A549 (cell line): Measurements from ENCODE around the gene RAB38. TPM values are rescaled to one million over a fixed set of nuclear protein-coding genes. Genes with fewer than 3 reads are reported as not detected.

ENCODE experiments used
- ATAC-seq, 2 experiments: fragments of 200-7000 bp in 1 of 2; fragments of >200 bp in 1 of 2; cut with Nextera tagmentation in 1 of 2; cut with Tn5 transposase in 1 of 2; 3 replicates each; pipeline versions ENCODE4 v1.8.0 to v1.9.1; 2018 to 2020; ENCODE audit warnings: mild to moderate bottlenecking in 1 of 2, moderate library complexity in 1 of 2
- CTCF ChIA-PET: fragments of 300-600 bp; sonication (Branson Sonifier 250); formaldehyde crosslinking; extraction: SDS; loops from one replicate; lab custom pipeline; 2021; ENCODE audit warnings: antibody characterized with exemption, inconsistent platforms; lab: Yijun Ruan, JAX
- POLR2A ChIA-PET: fragments of 350-600 bp; formaldehyde crosslinking; extraction: SDS; loops from one replicate; lab custom pipeline; 2021; ENCODE audit warnings: antibody characterized with exemption, inconsistent platforms; lab: Yijun Ruan, JAX
- DNase-seq, 2 experiments: peaks; one replicate each; pipeline versions ENCODE4 v3.0.0 to v3.0.0-alpha.2; 2011 to 2016; ENCODE audit warnings: low read depth in 1 of 2, low spot score in 1 of 2
- FAIRE-seq: peaks from 2 replicates; lab custom pipeline; 2011; peaks lifted over from hg19 to GRCh38; lab: Jason Lieb, UNC
- H3K27ac ChIP-seq, 2 experiments: fragments of >200 bp; sonication (Bioruptor Twin); formaldehyde crosslinking; 3 replicates each; pipeline ENCODE4 v1.5.1; 2016 to 2017
- H3K4me1 ChIP-seq: fragments of >200 bp; sonication (Bioruptor Twin); formaldehyde crosslinking; 3 replicates; pipeline ENCODE4 v1.6.1; 2016
- H3K4me2 ChIP-seq: fragments of >200 bp; sonication (Bioruptor Twin); formaldehyde crosslinking; 3 replicates; pipeline ENCODE4 v1.6.1; 2016
- H3K4me3 ChIP-seq: fragments of >200 bp; sonication (Bioruptor Twin); formaldehyde crosslinking; 3 replicates; pipeline ENCODE4 v1.5.1; 2016
- H3K9me3 ChIP-seq: fragments of >200 bp; sonication (Bioruptor Twin); formaldehyde crosslinking; 3 replicates; pipeline ENCODE4 v1.6.1; 2016
- CBX8 ChIP-seq: fragments of 200-600 bp; sonication (generic); IDR thresholded peaks from 2 replicates; pipeline ENCODE4 v1.6.1; 2016
- CEBPB ChIP-seq, 2 experiments: fragments of >200 bp in 1 of 2; sonication (Bioruptor Twin) in 1 of 2; formaldehyde crosslinking in 1 of 2; IDR thresholded peaks; 2 replicates each; pipeline ENCODE4 v1.6.1; 2012 to 2016
- CHD4 ChIP-seq: fragments of 200-600 bp; sonication (generic); IDR thresholded peaks from 2 replicates; pipeline ENCODE4 v1.6.1; 2016; ENCODE audit warnings: antibody characterized with exemption, mild to moderate bottlenecking, borderline replicate concordance
- EHF ChIP-seq: fragments of 250-450 bp; sonication (Bioruptor Pico); IDR thresholded peaks from 2 replicates; pipeline ENCODE4 v1.5.0; 2020; ENCODE audit warnings: mild to moderate bottlenecking
- KDM1A ChIP-seq: fragments of 200-600 bp; sonication (generic); IDR thresholded peaks from 2 replicates; pipeline ENCODE4 v1.6.1; 2016; ENCODE audit warnings: low read depth, mild to moderate bottlenecking
- MAZ ChIP-seq: fragments of 150-350 bp; IDR thresholded peaks from 2 replicates; pipeline ENCODE4 v1.6.1; 2014; ENCODE audit warnings: antibody characterized with exemption, low read depth, low read length, borderline replicate concordance
- NFE2L2 ChIP-seq: fragments of 150-350 bp; conservative IDR thresholded peaks from 2 replicates; pipeline ENCODE4 v1.6.1; 2014; ENCODE audit warnings: low read length
- POLR2A ChIP-seq: IDR thresholded peaks from 2 replicates; pipeline ENCODE4 v1.6.1; 2012; ENCODE audit warnings: mild to moderate bottlenecking, low read length
- POLR2AphosphoS2 ChIP-seq: conservative IDR thresholded peaks from 2 replicates; pipeline ENCODE4 v1.6.1; 2012; ENCODE audit warnings: low read length, improper control_type of control experiment, inconsistent platforms
- RAD21 ChIP-seq, 2 experiments: fragments of >200 bp in 1 of 2; sonication (Bioruptor Twin) in 1 of 2; formaldehyde crosslinking in 1 of 2; IDR thresholded peaks in 1 of 2; conservative IDR thresholded peaks in 1 of 2; 2 replicates in 1 of 2; 3 replicates in 1 of 2; pipeline ENCODE4 v1.6.1; 2012 to 2018; ENCODE audit warnings: inconsistent platforms in 1 of 2
- RARB ChIP-seq: fragments of 250-450 bp; sonication (Bioruptor Pico); IDR thresholded peaks from 2 replicates; pipeline ENCODE4 v1.8.0; 2021; ENCODE audit warnings: mild to moderate bottlenecking, moderate library complexity
- RFX5 ChIP-seq: fragments of 450-650 bp; IDR thresholded peaks from 2 replicates; pipeline ENCODE4 v1.7.1; 2014; ENCODE audit warnings: antibody characterized with exemption, mild to moderate bottlenecking, moderate library complexity
- RNF2 ChIP-seq: fragments of 200-600 bp; sonication (generic); IDR thresholded peaks from 2 replicates; pipeline ENCODE4 v1.6.1; 2016; ENCODE audit warnings: low read depth, mild to moderate bottlenecking, antibody characterized with exemption, moderate library complexity, borderline replicate concordance
- TP53 ChIP-seq: fragments of 250-450 bp; sonication (Bioruptor Pico); IDR thresholded peaks from 2 replicates; pipeline ENCODE4 v1.5.0; 2021; ENCODE audit warnings: mild to moderate bottlenecking, moderate library complexity
- ZFP36 ChIP-seq: fragments of 450-650 bp; IDR thresholded peaks from 2 replicates; pipeline ENCODE4 v1.6.1; 2014; ENCODE audit warnings: borderline replicate concordance; ENCODE audit not compliant: partially characterized antibody
- ZSCAN20 ChIP-seq: fragments of 250-450 bp; sonication (Bioruptor Pico); IDR thresholded peaks from 2 replicates; pipeline ENCODE4 v1.8.0; 2022; ENCODE audit warnings: mild to moderate bottlenecking, moderate library complexity
- WGBS: methylation state at CpG from one replicate; pipeline ENCODE4 v1.1.6; 2017; ENCODE audit errors: missing lambda C conversion rate; 5-methylcytosine and 5-hydroxymethylcytosine counted together
- polyA plus RNA-seq, 4 experiments: library from polyadenylated mRNA; depleted of rRNA in 3 of 4; stranded (reverse); fragments of >200 nt; fragmentation: RNase III in 1 of 4; extraction: RNeasy Plus Mini Kit Qiagen cat#74134 plus additional on column Dnase treatment in 1 of 4; gene quantifications; 2 replicates in 3 of 4; 3 replicates in 1 of 4; pipeline ENCODE4 v1.2.3, GENCODE V29; 2011 to 2017
- TF ChIP-seq, protein P1 (sequence below): fragments of 450-650 bp; IDR thresholded peaks from 2 replicates; pipeline ENCODE4 v1.6.1; 2014; ENCODE audit warnings: antibody characterized with exemption
- TF ChIP-seq, protein P2 (sequence below): IDR thresholded peaks from 2 replicates; pipeline ENCODE4 v1.6.1; 2012
- TF ChIP-seq, protein P3 (sequence below): fragments of 150-350 bp; IDR thresholded peaks from 2 replicates; pipeline ENCODE4 v1.6.1; 2014; ENCODE audit warnings: low read depth, mild to moderate bottlenecking, low read length
- TF ChIP-seq, protein P4 (sequence below): fragments of >200 bp; sonication (Bioruptor Twin); formaldehyde crosslinking; IDR thresholded peaks from 3 replicates; pipeline ENCODE4 v1.6.1; 2016
- TF ChIP-seq, protein P5 (sequence below): IDR thresholded peaks from 2 replicates; pipeline ENCODE4 v1.6.1; 2012

The RAB38 gene
- polyA plus RNA-seq, 2 of the 4 experiments (the other 2 are of a cell fraction) = 0.59 to 1.6 TPM

DNA sequence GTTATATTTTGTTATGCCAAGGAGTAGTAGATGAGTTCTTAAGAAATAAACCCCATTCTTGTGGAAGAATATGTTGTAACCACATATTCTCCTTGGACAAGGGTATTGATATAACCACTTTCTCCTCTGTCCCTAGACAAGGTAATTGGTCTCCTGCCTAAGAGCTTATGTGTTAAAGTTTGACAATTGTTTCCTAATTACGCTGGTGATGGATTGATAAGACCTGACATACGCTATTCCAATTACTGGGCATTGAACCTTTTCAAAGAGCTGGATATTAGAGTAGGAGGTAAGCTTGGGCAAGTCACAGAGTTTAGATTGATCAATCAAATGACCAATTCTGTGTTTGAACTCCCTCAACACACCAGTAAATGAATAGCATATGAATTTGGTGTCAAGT, 88.9 kb downstream of the RAB38 start:
- Histone ChIP-seq H3K27ac (no peak overlapping the region), H3K4me3 (no peak overlapping the region), H3K4me2 (no peak overlapping the region), H3K4me1 (no peaks in the 10 kb centered on the region), H3K9me3 (no peaks in the 10 kb centered on the region)
- no peak for ATAC-seq
- TF ChIP-seq, protein P1, sequence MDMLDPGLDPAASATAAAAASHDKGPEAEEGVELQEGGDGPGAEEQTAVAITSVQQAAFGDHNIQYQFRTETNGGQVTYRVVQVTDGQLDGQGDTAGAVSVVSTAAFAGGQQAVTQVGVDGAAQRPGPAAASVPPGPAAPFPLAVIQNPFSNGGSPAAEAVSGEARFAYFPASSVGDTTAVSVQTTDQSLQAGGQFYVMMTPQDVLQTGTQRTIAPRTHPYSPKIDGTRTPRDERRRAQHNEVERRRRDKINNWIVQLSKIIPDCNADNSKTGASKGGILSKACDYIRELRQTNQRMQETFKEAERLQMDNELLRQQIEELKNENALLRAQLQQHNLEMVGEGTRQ = no peak
- TF ChIP-seq NFE2L2 (no peak), TP53 (CRISPR knock-in tag) (no peak), RARB (no peak), ZSCAN20 (CRISPR knock-in tag) (no peak), RFX5 (no peak), CHD4 (no peak)
- ChIA-PET CTCF (no interaction called here), POLR2A (no interaction called here)
- 5% methylated on average over 2 of the region's 2 CpGs for WGBS
- FAIRE-seq = no peak
- DNase-seq = no peak

DNA sequence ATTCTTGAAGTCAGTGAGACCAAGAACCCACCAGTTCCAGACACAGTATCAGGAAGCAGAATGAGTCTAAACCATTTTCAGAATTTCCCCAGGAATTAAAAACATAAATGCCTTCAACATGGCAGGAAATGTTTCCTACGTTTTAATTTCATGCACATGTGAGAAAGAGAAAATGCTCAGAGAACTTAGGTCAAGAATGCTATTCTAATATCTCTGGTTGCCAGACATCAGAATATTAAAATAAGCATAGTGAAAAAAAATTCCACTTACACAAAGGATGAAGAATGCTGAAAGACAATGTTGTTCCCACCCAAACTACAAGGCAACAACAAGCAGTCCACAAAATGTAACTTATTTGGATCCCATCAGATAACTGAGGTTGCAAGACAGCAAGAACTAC, 104.8 kb downstream of the RAB38 start:
- Histone ChIP-seq H3K4me2 (no peak overlapping the region), H3K9me3 (no peaks in the 10 kb centered on the region), H3K27ac (no peak overlapping the region), H3K4me1 (no peaks in the 10 kb centered on the region), H3K4me3 (no peak overlapping the region)
- 29% methylated on average over 1 of the region's 1 CpG for WGBS
- no peak for TF ChIP-seq POLR2A
- TF ChIP-seq, protein P2, sequence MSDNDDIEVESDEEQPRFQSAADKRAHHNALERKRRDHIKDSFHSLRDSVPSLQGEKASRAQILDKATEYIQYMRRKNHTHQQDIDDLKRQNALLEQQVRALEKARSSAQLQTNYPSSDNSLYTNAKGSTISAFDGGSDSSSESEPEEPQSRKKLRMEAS = no peak
- TF ChIP-seq, protein P3, sequence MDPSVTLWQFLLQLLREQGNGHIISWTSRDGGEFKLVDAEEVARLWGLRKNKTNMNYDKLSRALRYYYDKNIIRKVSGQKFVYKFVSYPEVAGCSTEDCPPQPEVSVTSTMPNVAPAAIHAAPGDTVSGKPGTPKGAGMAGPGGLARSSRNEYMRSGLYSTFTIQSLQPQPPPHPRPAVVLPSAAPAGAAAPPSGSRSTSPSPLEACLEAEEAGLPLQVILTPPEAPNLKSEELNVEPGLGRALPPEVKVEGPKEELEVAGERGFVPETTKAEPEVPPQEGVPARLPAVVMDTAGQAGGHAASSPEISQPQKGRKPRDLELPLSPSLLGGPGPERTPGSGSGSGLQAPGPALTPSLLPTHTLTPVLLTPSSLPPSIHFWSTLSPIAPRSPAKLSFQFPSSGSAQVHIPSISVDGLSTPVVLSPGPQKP = no peak
- TF ChIP-seq CHD4 = no peak
- TF ChIP-seq POLR2AphosphoS2 = no peak
- TF ChIP-seq EHF = no peak
- TF ChIP-seq CBX8 = no peak
- TF ChIP-seq ZFP36 = no peak
- TF ChIP-seq CEBPB (IDR thresholded peaks at IDR 0.05) = no peak
- TF ChIP-seq RARB = no peak
- no peak for TF ChIP-seq MAZ
- CTCF ChIA-PET = no interaction called here
- DNase-seq (no peak), FAIRE-seq (no peak), ATAC-seq (no peak)
- POLR2A ChIA-PET = no interaction called here

DNA sequence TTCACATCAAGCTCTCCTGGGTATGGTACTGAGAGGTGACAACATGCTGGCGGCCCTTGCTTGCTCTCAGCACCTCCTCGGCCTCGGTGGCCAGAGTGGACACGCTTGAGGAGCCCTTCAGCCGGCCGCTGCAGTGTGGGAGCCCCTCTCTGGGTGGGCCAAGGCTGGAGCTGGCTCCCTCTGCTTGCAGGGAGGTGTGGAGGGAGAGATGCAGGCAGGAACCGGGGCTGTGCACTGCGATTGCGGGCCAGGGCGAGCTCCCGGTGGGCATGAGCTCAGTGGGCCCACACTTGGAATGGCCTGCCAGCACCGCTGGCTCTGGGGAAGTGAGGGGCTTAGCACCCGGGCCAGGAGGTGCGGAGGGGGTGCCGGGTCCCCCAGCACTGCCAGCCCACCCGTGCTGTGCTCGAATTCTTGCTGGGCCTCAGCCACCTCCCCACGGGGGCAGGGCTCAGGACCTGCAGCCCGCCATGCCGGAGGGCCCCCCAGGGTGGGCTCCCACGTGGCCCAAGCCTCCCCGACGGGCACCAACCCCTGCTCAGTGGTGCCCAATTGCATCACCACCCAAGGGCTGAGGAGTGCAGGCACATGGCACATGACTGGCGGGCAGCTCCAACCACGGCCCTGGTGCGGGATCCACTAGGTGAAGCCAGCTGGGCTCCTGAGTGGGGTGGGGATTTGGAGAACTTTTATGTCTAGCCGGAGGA, 106.2 kb downstream of the RAB38 start:
- no peak overlapping the region for H3K4me2 ChIP-seq
- ATAC-seq (no peak), DNase-seq (no peak), FAIRE-seq (no peak)
- POLR2A ChIA-PET = no interaction called here
- no peak overlapping the region for H3K27ac ChIP-seq
- CTCF ChIA-PET = no interaction called here
- WGBS = 66% methylated on average over 14 of the region's 27 CpGs
- TF ChIP-seq POLR2AphosphoS2 (no peak), RNF2 (no peak), TP53 (CRISPR knock-in tag) (no peak), NFE2L2 (no peak), KDM1A (no peak), RAD21 (conservative IDR thresholded peaks at IDR 0.05 in 1 of 2, IDR thresholded peaks at IDR 0.05 in 1 of 2) (no peak)
- TF ChIP-seq, protein P4, sequence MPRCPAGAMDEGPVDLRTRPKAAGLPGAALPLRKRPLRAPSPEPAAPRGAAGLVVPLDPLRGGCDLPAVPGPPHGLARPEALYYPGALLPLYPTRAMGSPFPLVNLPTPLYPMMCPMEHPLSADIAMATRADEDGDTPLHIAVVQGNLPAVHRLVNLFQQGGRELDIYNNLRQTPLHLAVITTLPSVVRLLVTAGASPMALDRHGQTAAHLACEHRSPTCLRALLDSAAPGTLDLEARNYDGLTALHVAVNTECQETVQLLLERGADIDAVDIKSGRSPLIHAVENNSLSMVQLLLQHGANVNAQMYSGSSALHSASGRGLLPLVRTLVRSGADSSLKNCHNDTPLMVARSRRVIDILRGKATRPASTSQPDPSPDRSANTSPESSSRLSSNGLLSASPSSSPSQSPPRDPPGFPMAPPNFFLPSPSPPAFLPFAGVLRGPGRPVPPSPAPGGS = no peak
- TF ChIP-seq, protein P5, sequence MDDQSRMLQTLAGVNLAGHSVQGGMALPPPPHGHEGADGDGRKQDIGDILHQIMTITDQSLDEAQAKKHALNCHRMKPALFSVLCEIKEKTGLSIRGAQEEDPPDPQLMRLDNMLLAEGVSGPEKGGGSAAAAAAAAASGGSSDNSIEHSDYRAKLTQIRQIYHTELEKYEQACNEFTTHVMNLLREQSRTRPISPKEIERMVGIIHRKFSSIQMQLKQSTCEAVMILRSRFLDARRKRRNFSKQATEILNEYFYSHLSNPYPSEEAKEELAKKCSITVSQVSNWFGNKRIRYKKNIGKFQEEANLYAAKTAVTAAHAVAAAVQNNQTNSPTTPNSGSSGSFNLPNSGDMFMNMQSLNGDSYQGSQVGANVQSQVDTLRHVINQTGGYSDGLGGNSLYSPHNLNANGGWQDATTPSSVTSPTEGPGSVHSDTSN = no peak
- H3K9me3 ChIP-seq = no peaks in the 10 kb centered on the region
- no peaks in the 10 kb centered on the region for H3K4me1 ChIP-seq
- no peak overlapping the region for H3K4me3 ChIP-seq
